H9 (cell line): ENCODE results near the gene ADH5. TPM values are rescaled to one million over a fixed set of nuclear protein-coding genes. Genes with fewer than 3 reads are reported as not detected.

ENCODE experiments used
- DNase-seq: peaks from one replicate; pipeline ENCODE4 v3.0.0-alpha.2; 2017
- H2AFZ ChIP-seq: one replicate; pipeline ENCODE4 v1.6.1; 2013; ENCODE audit warnings: mild to moderate bottlenecking, low read length, control low read depth, moderate library complexity
- H2AK5ac ChIP-seq: 2 replicates; pipeline ENCODE4 v1.6.1; 2013; ENCODE audit warnings: low read length, control low read depth, mixed read lengths; ENCODE audit not compliant: insufficient read length
- H2BK120ac ChIP-seq: one replicate; pipeline ENCODE4 v1.6.1; 2013; ENCODE audit warnings: low read depth, mild to moderate bottlenecking, low read length, control low read depth, inconsistent platforms; ENCODE audit not compliant: poor library complexity, severe bottlenecking
- H2BK12ac ChIP-seq: 2 replicates; pipeline ENCODE4 v1.6.1; 2013; ENCODE audit warnings: low read length, control low read depth, mixed read lengths, low read depth; ENCODE audit not compliant: insufficient read length
- H2BK15ac ChIP-seq: 2 replicates; pipeline ENCODE4 v1.6.1; 2013; ENCODE audit warnings: low read depth, low read length, control low read depth
- H2BK20ac ChIP-seq: one replicate; pipeline ENCODE4 v1.6.1; 2013; ENCODE audit warnings: low read depth, mild to moderate bottlenecking, low read length, control low read depth, inconsistent platforms; ENCODE audit not compliant: poor library complexity, severe bottlenecking
- H2BK5ac ChIP-seq: 2 replicates; pipeline ENCODE4 v1.6.1; 2013; ENCODE audit warnings: low read length, control low read depth, mixed read lengths; ENCODE audit not compliant: insufficient read length
- H3K14ac ChIP-seq: 2 replicates; pipeline ENCODE4 v1.6.1; 2013; ENCODE audit warnings: low read length, control low read depth; ENCODE audit not compliant: insufficient read depth
- H3K18ac ChIP-seq: 2 replicates; pipeline ENCODE4 v1.6.1; 2013; ENCODE audit warnings: low read depth, mild to moderate bottlenecking, mixed read lengths, low read length, control low read depth; ENCODE audit not compliant: insufficient read length
- H3K23ac ChIP-seq: 2 replicates; pipeline ENCODE4 v1.6.1; 2013; ENCODE audit warnings: low read length, control low read depth, mixed read lengths, low read depth; ENCODE audit not compliant: insufficient read length
- H3K23me2 ChIP-seq: 2 replicates; pipeline ENCODE4 v1.6.1; 2013; ENCODE audit warnings: low read depth, mild to moderate bottlenecking, mixed read lengths, low read length, control low read depth; ENCODE audit not compliant: insufficient read length, poor library complexity, severe bottlenecking
- H3K27ac ChIP-seq: 2 replicates; pipeline ENCODE4 v1.5.1; 2013; ENCODE audit warnings: low read length, control low read depth, mixed read lengths, low read depth; ENCODE audit not compliant: insufficient read length
- H3K27me3 ChIP-seq: 2 replicates; pipeline ENCODE4 v1.6.1; 2013; ENCODE audit warnings: low read length, control low read depth, inconsistent platforms; ENCODE audit not compliant: insufficient read depth
- H3K4ac ChIP-seq: 2 replicates; pipeline ENCODE4 v1.6.1; 2013; ENCODE audit warnings: low read depth, mild to moderate bottlenecking, control low read depth, inconsistent platforms, low read length, moderate library complexity
- H3K4me1 ChIP-seq: 2 replicates; pipeline ENCODE4 v1.6.1; 2013; ENCODE audit warnings: low read length, control low read depth, inconsistent platforms; ENCODE audit not compliant: insufficient read depth
- H3K4me2 ChIP-seq: 2 replicates; pipeline ENCODE4 v1.6.1; 2013; ENCODE audit warnings: low read length, control low read depth, mixed read lengths; ENCODE audit not compliant: insufficient read length, insufficient read depth
- H3K56ac ChIP-seq: 2 replicates; pipeline ENCODE4 v1.6.1; 2013; ENCODE audit warnings: low read depth, mild to moderate bottlenecking, mixed read lengths, low read length, control low read depth; ENCODE audit not compliant: insufficient read length
- H3K79me1 ChIP-seq: 2 replicates; pipeline ENCODE4 v1.6.1; 2013; ENCODE audit warnings: low read depth, mild to moderate bottlenecking, moderate library complexity, low read length, control low read depth, inconsistent platforms; ENCODE audit not compliant: insufficient read depth, poor library complexity, severe bottlenecking
- H3K79me2 ChIP-seq: 2 replicates; pipeline ENCODE4 v1.6.1; 2013; ENCODE audit warnings: low read length, control low read depth, inconsistent platforms; ENCODE audit not compliant: insufficient read depth
- H3K9ac ChIP-seq: 2 replicates; pipeline ENCODE4 v1.6.1; 2013; ENCODE audit warnings: low read length, control low read depth, mixed read lengths; ENCODE audit not compliant: insufficient read length; ENCODE audit errors: extremely low read depth
- H3K9me3 ChIP-seq: one replicate; pipeline ENCODE4 v1.6.1; 2013; ENCODE audit warnings: low read depth, low read length, inconsistent platforms; ENCODE audit not compliant: control insufficient read depth
- H3T11ph ChIP-seq: one replicate; pipeline ENCODE4 v1.6.1; 2013; ENCODE audit warnings: mild to moderate bottlenecking, low read length, control low read depth, inconsistent platforms
- H4K20me1 ChIP-seq: one replicate; pipeline ENCODE4 v1.6.1; 2013; ENCODE audit not compliant: control insufficient read depth, insufficient read length, insufficient read depth
- H4K5ac ChIP-seq: 2 replicates; pipeline ENCODE4 v1.6.1; 2013; ENCODE audit warnings: low read depth, mild to moderate bottlenecking, mixed read lengths, low read length, control low read depth; ENCODE audit not compliant: insufficient read length
- H4K8ac ChIP-seq: replicated peaks from 2 replicates; pipeline ENCODE4 v1.6.1; 2013; ENCODE audit warnings: low read length, control low read depth, mixed read lengths, low read depth; ENCODE audit not compliant: insufficient read length
- H4K91ac ChIP-seq: 2 replicates; pipeline ENCODE4 v1.6.1; 2013; ENCODE audit warnings: low read depth, mild to moderate bottlenecking, moderate library complexity, mixed read lengths, low read length, control low read depth; ENCODE audit not compliant: insufficient read length
- H3K27ac Mint-ChIP-seq, 3 experiments: 2 replicates in 2 of 3; 3 replicates in 1 of 3; pipeline ENCODE4 v1.8.0; 2020 to 2021; ENCODE audit warnings: mixed read lengths in 3 of 3, mild to moderate bottlenecking in 1 of 3, moderate library complexity in 1 of 3
- H3K27me3 Mint-ChIP-seq: 2 replicates; pipeline ENCODE4 v1.8.0; 2021; ENCODE audit warnings: low read depth, mild to moderate bottlenecking, moderate library complexity, mixed read lengths
- H3K36me3 Mint-ChIP-seq, 3 experiments: 2 replicates in 2 of 3; 3 replicates in 1 of 3; pipeline ENCODE4 v1.8.0; 2020 to 2021; ENCODE audit warnings: low read depth in 3 of 3, mixed read lengths in 3 of 3; ENCODE audit not compliant: insufficient read depth in 1 of 3
- H3K4me1 Mint-ChIP-seq, 2 experiments: 2 replicates each; pipeline ENCODE4 v1.8.0; 2020; ENCODE audit warnings: mixed read lengths in 2 of 2
- H3K4me3 Mint-ChIP-seq, 2 experiments: 2 replicates in 1 of 2; 3 replicates in 1 of 2; pipeline ENCODE4 v1.8.0; 2020 to 2021; ENCODE audit warnings: mild to moderate bottlenecking in 2 of 2, mixed read lengths in 2 of 2, moderate library complexity in 1 of 2
- H3K9me3 Mint-ChIP-seq, 2 experiments: 2 replicates in 1 of 2; 3 replicates in 1 of 2; pipeline ENCODE4 v1.8.0; 2020; ENCODE audit warnings: mild to moderate bottlenecking in 2 of 2, mixed read lengths in 2 of 2, moderate library complexity in 1 of 2
- WGBS: extraction: QIAGEN DNeasy Blood & Tissue Kit; methylation state at CpG from one replicate; pipeline ENCODE4 v1.1.7; 2013; ENCODE audit warnings: missing lambda C conversion rate, low lambda C conversion rate, mixed read lengths; ENCODE audit not compliant: insufficient read length; ENCODE audit errors: extremely low coverage; 5-methylcytosine and 5-hydroxymethylcytosine counted together
- total RNA-seq: library from RNA; stranded (reverse); gene quantifications from 2 replicates; pipeline ENCODE4 v1.2.1, GENCODE V29; 2021
- TF ChIP-seq, protein P1 (sequence below): fragments of 200-600 bp; sonication (generic); conservative IDR thresholded peaks from 3 replicates; pipeline ENCODE4 v1.8.0; 2021; ENCODE audit warnings: antibody characterized with exemption, mild to moderate bottlenecking

The ADH5 gene
- total RNA-seq, 1 experiment from 2014 or later: 284 TPM

DNA sequence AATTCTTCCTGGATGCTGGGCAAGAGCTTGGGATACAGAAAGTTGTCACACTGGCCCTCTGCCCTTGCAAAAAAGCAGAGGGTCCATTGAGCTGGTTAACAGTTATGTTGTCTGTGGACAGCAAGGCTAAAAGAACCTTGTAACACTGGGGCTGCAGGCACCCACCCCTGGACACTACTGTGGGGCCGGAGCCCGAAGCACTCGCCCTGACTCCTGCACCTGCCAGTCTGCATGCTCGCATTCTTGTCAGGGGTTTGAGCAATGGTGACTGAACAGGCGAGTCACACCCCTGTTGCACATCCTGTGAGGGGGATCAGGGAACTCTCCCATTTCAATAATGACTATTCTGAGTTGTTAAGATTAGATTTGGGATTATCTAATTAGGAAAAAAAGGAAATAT is 31.9 kb upstream of the ADH5 start:
- H3K4me3 Mint-ChIP-seq: no peak overlapping the region
- no peak overlapping the region for H3K27ac ChIP-seq
- no peaks in the 10 kb centered on the region; the same call in 1 of the 2 replicates for H3K27me3 Mint-ChIP-seq
- H3K36me3 Mint-ChIP-seq: peaks cover 12 to 27% (median 15%) of the 10 kb centered on the region in 3 experiments
- H2AK5ac ChIP-seq: no peak overlapping the region
- no peak overlapping the region for H2BK15ac ChIP-seq
- no peak overlapping the region for H4K8ac ChIP-seq
- H3K9me3 Mint-ChIP-seq: peaks cover 13 to 17% of the 10 kb centered on the region in 2 experiments
- H3K79me2 ChIP-seq: no peaks in the 10 kb centered on the region
- no peaks in the 10 kb centered on the region for H3K4me1 ChIP-seq
- no peak overlapping the region for H3T11ph ChIP-seq
- no peak overlapping the region; a peak in 1 of 7 replicates for H3K27ac Mint-ChIP-seq
- H4K20me1 ChIP-seq: no peaks in the 10 kb centered on the region
- no peak overlapping the region for H4K91ac ChIP-seq
- WGBS: no CpG with 5 or more reads among the region's 5 CpGs
- H3K4me2 ChIP-seq: no peak overlapping the region
- H2BK20ac ChIP-seq: no peak overlapping the region
- H2BK12ac ChIP-seq: no peak overlapping the region
- TF ChIP-seq, protein P1, sequence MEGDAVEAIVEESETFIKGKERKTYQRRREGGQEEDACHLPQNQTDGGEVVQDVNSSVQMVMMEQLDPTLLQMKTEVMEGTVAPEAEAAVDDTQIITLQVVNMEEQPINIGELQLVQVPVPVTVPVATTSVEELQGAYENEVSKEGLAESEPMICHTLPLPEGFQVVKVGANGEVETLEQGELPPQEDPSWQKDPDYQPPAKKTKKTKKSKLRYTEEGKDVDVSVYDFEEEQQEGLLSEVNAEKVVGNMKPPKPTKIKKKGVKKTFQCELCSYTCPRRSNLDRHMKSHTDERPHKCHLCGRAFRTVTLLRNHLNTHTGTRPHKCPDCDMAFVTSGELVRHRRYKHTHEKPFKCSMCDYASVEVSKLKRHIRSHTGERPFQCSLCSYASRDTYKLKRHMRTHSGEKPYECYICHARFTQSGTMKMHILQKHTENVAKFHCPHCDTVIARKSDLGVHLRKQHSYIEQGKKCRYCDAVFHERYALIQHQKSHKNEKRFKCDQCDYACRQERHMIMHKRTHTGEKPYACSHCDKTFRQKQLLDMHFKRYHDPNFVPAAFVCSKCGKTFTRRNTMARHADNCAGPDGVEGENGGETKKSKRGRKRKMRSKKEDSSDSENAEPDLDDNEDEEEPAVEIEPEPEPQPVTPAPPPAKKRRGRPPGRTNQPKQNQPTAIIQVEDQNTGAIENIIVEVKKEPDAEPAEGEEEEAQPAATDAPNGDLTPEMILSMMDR: no peak
- no peaks in the 10 kb centered on the region for H3K9me3 ChIP-seq
- H3K23me2 ChIP-seq: no peaks in the 10 kb centered on the region
- no peak overlapping the region for H2AFZ ChIP-seq
- no peak overlapping the region for H3K23ac ChIP-seq
- no peak overlapping the region for H3K4ac ChIP-seq
- H2BK120ac ChIP-seq: no peak overlapping the region
- DNase-seq: no peak
- peaks cover 13 to 17% of the 10 kb centered on the region in 2 experiments for H3K4me1 Mint-ChIP-seq
- no peak overlapping the region for H4K5ac ChIP-seq
- no peaks in the 10 kb centered on the region for H3K79me1 ChIP-seq
- H3K14ac ChIP-seq: no peak overlapping the region
- no peak overlapping the region for H3K9ac ChIP-seq
- H3K56ac ChIP-seq: no peak overlapping the region
- H3K18ac ChIP-seq: no peak overlapping the region
- no peaks in the 10 kb centered on the region for H3K27me3 ChIP-seq
- no peak overlapping the region for H2BK5ac ChIP-seq
